Measurements from ENCODE around the gene RAB7B.
"Not testable (repeated sequence)": the region's sequence is repeated elsewhere in the genome, so short reads cannot be mapped to it uniquely, and the experiment has no call there.

The RAB7B gene, protein sequence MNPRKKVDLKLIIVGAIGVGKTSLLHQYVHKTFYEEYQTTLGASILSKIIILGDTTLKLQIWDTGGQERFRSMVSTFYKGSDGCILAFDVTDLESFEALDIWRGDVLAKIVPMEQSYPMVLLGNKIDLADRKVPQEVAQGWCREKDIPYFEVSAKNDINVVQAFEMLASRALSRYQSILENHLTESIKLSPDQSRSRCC

DNA sequence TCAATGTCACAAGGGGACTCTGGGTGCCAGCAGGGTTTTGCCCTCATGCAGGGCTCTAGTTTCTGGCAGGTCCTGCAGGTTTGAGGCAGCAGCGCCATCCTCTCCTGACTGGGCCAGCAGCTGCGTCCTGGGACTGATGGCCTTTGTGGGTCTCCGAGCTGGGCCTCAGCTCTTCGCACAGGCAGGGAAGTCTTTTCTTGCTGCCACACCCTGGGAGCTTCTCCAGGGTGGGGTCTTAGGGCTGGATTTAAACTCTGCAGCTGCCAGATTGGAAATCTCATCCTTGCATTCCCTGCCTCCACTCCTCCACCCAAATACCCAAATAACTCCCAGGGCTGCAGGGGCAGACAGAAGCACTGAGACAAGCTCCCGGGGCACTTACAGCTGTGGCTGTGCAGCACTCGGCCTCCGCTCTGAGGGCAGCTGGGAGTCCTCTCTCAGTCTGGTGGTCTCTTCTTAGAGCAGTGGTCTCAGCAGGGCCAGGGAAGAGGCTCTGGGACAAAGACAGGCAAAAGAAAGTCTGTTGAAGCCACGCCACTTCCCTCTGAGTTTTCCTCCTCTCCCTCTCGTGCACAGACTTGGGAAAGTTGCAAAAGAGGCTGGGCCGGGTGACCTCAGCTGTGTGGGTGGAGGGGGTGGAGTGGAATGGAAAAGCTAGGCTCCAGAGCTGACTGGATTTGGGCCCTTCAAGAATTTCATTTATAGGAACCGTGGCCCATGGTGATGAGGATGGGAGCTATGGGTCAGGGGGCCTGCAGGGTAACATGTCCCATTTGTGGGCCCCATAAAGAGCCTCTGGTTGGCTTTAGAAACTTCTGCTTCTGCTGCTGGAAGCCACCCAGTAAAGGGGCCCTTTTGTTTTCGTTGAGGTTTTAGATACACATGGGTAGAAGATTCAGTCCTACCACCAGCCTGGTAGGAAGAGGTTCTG, at the start of gene RAB7B:
Gene RAB7B, minus strand, starts transcription at position 525 of the 931 bp plus-strand sequence. CDS start 9,260 bp downstream, outside the sequence.
- DNase-seq (ENCODE audit: low read depth in 2 of 2) = no peak

DNA sequence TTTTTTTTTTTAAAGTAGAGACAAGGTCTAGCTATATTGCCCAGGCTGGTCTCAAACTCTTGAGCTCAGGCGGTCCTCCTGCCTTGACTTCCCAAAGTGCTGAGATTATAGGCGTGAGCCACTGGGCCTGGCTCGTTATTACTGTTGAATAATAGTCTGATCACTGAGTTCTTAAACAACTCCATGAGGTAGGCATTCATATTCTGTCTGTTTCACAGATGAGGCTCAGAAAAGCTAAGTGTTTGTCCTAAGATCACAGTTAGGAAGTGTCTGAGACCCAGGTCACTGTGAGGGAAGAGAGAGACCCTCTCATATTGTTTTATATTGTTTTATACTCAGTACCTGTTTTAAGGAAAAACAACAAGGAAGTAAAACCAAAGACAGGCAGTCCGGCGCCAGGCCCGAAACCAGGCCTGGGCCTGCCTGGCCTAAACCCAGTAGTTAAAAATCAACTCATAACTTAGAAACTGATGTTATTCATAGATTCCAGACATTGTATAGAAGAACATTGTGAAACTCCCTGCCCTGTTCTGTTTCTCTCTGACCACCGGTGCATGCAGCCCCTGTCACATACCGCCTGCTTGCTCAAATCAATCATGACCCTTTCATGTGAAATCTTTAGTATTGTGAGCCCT, 49.2 kb upstream of the RAB7B start:
- not testable (repeated sequence) for DNase-seq (ENCODE audit: low read depth in 2 of 2)

DNA sequence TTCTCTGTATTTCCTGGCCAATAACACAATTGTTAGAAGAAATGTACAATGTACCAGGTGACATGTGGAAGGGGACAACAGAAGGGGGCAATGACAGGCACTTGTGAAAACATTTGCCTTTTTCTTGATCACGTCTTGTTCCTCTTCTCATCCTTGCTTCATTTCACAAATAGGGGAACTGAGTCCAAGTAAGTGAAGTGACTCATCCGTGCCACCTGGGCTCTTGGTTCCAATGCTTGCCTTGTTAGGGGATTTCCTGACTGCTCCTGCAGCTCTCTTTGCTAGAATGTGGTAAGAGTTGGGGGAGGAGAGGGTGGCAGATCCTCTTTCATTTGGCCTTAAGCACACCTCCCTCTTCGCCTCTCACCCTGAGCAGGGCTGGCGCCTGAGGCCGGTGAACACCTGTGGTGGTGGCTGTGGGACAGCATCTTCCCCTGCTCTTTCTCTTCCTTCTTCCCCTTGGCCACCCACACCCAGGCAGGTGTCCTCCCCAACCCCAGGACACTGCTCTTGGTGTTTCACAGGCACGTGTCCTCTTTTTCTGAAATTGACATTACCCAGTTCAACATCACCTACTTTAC, 47.5 kb upstream of the RAB7B start:
- peak; percentile 13 to 23 for DNase-seq (ENCODE audit: low read depth in 2 of 2)

DNA sequence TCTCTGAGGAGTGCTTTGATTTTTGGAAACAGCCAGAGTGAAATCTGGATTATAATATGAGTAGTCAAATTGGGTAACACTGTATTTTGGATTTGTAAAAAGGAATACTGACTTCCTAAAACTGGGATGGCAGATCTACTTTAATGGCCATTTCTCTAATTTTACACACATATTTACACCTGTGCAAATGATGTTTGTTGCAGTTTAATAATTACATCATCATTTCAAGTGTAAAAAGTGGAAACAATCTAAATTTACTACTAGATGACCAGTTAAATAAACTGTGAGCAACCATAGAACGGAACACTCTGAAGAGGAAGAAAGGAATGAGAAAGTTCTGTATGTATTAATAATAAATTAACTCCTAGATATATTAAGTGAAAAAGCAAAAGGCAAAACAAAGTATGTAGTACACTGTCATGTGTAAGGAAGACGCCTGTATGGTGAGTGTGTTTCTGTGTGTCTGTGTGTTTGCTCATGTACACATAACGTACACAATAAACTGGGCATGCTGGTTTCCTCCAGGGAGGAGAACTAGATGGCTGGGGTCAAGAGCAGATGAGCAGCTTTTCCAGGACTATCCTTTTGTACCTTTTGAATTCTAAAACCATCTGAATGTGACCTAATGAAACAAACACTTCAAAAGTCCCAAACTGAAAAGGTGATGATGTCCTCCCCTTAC, 46.9 kb upstream of the RAB7B start:
- no peak for DNase-seq (ENCODE audit: low read depth in 2 of 2)

DNA sequence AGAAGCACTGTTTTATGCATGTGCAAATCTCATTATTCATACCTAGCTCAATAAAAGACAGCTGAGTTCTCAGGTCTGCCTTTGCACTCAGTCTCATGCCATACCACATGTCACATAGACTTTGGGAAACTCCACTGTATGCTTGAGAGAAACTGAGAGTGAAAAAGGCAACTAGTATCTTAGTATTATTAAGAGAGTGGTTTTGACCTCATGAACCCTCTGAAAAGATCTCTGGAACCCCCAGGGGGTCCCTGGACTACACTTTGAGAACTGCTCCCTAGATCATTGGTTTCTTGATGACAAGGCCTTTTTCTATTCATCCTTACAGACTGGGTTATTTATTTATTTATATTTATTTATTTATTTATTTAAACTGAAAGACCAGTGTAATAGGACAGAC, 46.1 kb upstream of the RAB7B start:
- no peak for DNase-seq (ENCODE audit: low read depth in 2 of 2)

DNA sequence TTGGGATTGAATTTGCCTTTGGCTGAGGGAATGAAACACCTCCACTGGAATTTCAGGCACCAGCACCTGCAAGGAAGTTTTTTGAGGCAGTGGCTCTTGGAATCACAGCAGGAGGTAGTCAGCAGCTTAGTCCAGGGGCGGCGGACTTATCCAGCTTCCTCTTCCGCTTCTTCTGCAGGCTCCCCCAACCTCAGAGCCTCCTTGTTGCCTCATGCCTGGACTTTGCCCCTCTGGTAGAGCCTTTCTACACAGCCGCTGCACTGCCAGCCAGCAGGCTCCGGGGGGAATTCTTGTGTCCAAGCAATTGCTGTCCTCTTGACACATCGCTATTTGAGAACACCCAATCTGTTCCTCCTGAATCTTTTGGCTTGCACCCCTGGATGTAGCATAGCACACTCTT, 45.4 kb upstream of the RAB7B start:
- no peak for DNase-seq (ENCODE audit: low read depth in 2 of 2)

DNA sequence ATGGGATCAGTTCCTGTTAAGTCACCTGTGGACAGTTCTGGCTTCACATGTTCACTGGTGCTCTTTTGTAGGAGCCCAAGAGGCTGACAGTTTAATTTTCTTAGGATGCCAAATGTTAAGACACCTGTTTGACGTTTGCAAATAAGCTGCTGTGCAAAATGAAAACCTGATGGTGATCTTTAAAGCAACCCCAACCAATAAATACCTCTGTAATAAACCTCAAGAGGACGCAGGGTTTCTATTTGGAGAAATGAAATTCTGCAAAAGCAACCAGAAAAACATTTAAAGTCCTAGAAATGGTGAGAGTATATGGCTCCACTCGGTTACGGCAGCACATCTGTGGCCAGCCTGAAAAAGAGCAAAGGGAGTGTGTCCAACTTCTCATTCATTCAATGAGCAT, 44.1 kb upstream of the RAB7B start:
- no peak for DNase-seq (ENCODE audit: low read depth in 2 of 2)

DNA sequence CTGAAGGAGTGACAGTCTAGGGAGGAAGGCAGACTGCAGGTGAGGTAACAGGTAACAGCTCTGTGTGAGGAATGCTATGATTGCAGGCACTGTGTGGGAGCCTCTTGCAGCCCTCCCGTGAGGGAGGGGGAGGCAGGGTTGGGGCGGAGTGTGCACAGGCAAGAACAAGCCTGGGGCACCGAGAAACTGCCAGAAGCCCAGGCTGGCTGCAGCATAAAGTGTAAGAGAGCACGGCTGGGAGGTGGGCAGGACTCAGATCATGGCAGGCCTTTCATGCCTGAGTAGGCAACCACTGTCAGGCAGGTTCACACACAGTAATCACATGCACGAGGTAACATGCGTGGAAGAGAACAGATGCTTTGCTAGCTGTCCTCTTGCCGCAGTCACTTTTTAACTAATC, 38.4 kb upstream of the RAB7B start:
- no peak for DNase-seq (ENCODE audit: low read depth in 2 of 2)

DNA sequence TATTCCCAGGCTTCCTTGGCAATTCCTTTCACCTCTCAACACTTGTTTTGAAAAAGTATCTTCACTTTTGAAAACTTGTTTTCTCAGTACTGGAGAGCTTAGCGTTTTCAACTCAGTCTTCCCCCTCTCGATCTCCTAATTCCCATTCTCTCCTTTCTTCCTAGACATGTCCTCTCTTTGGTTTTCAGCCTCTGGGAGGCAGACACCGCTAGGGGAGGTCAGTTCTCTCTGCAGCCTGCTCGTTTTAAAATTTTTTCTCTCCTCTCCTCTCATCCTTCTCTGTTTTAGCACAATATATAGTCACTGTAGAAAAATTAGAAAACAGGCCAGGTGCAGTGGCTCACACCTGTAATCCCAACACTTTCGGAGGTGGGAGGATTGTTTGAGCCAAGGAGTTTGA, 37.1 kb upstream of the RAB7B start:
- DNase-seq (ENCODE audit: low read depth in 2 of 2) = no peak

DNA sequence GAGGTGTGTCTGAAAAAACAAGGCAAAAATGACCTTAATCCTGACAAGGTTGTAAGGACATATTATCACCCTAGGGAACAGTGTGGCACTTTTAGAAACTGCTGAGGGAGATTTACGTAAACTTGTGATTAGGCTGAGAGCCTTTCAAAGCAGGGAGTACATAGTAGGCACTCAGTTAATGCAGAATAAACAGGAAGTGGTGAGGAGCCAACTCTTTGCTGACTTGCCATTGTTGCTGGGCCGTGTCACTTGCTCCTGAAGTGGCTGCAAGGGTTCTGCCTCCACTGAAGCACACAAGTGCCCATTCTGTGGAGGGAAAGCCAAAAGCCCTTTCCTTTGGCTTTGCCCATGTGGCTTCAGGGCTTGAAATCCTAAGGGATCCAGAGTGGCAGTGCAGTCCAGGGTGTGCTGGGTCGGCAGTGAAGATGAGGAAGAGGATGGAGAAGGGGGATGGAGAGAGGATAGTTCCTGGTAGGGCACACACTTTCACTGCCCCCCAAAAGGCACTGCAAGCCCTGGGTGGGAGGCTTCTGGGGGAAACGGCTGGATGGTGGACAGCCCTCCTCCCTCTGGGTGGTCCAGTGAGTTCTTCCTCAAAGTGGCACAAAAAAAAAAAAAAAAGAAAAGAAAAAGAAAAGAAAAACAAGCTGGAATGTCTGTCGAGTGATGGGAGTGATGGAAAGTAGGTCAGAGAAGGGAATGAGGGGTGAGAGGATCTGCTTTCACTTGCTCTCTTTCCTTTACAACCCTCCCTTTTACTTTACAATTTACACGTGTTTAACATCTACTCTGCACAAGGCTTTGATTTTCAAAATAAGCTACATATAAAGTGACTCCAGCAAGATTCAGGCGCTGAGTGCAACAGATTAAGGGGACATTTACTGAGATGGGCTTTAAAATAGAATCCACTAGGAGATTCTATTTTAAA, 36.1 kb upstream of the RAB7B start:
- no peak for DNase-seq (ENCODE audit: low read depth in 2 of 2)

DNA sequence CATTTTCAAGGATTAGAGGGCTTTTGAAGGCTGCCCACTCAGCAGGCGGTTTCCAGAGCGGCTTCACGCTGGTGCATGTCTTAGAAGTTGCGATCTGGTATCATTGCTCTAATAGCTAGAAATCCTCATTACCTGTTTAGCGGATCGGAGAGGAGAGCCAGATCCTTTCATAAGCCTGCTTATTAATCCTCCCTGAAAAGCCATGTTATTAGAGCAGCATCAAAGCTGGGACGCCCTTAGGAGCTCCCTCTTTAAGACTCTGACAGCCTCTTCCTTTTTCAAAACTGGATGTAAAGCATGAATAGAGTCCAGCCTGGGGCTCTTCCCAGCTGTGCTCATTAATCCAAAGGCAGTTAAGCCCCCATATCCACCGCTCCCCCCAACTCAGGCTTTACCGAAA, 34.4 kb upstream of the RAB7B start:
- no peak for DNase-seq (ENCODE audit: low read depth in 2 of 2)

DNA sequence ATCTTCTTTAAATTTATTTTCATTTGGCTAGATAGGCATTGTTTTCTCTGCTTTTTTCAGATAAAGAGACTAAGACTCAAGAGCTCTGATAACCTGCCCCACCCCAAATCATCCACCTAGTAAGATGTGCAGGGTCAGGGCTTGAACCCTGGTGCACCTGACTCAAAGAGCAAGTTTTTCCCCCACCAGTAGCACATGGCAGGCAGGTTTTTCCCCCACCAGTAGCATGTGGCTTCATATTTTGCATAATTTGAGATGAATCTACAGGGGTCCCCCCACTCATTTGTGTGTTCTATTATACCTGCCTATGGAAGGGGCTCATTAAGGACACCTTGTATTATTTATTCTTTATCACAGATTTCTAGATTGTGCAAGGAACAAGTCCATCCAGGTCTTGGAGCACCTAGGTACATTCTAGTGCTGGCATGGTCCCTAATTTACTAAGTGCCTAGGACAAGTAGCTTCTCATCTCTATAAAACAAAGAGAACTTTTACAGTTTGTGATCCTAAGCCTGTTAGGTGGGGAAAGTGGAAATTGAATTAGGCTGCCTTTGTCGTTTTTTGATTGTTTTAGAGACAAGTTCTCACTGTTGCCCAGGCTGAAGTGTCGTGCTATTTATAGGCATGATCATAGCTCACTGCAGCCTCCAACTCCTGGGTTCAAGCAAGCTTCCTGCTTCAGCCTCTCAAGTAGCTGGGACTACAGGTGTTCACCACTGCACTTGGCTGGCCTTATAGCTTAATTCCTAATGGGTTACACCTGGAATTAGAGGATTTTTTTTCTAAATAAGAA, 33.7 kb upstream of the RAB7B start:
- no peak for DNase-seq (ENCODE audit: low read depth in 2 of 2)

DNA sequence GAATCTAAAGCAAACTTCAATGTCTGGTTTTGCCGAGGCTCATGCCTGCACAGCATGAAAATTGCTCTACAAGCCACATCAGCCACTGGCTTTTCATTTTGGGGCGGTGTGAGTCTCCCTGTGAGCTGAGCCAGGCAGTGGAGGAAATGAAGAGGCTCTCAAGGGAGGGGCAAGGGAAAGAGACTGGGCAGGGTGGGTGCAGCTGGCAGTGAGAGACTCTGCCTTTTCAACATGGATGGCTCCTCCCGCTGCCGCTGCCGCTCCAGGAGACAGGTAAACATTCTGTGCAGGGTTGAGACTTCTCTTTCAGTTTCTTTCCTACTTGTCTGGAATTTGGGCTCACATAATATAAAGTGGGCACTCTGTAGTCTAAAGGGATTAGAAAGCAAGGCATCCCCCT, 31.8 kb upstream of the RAB7B start:
- no peak for DNase-seq (ENCODE audit: low read depth in 2 of 2)

DNA sequence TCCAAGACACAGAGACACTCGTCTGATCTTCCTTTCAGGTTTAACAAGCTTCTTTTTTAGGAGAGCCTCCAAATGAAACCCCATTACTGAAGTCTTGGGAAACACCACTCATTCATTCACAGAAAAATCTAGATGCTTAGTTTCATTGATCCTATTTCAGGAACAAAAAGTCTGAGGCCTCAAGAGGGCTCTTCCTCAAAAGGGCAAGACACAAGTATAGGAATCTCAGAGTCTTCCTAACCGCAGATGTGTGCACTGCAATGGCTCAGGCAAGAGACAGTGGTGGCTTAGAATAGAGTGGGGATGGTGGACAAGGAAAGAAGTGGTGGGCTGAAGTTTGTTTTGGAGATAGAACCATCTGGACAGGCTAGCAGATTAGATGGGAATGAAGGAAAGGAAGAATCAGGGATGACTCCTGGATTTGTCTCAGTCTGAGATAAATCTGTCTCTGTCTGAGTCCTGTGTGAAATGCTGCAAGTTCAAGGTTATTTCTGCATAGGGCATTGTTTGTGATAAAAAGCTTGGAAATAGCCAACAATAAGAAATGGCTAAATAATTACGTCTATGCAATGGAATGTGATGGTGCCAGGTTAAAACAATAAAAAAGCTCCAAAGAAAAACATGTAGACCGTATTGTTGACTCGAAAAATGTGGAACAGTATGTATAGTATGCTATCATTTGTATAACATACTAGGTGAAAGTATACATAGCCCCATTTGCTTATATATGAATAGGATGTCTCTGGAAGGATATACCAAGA, 29.4 kb upstream of the RAB7B start:
- DNase-seq (ENCODE audit: low read depth in 2 of 2) = no peak

DNA sequence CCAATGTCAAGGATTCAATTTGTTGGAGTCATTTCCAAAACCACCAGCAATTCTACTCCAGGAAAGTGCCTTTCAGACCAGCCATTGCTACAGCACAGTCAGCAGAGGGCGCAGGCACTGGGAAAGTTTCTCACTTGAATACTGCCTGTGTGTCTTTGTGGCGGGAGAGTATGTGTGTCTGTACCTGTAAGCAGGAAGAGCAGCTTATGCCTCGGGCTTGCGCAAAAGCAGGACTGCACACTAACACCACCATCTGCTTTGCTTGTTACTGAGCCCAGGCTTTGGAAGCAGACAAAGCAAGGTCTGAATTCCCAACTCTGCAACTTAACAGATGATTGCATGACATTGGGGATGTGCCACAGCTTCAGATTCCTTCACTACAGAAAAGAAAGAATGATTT, 27.5 kb upstream of the RAB7B start:
- DNase-seq (ENCODE audit: low read depth in 2 of 2) = peak; percentile 40 to 51

DNA sequence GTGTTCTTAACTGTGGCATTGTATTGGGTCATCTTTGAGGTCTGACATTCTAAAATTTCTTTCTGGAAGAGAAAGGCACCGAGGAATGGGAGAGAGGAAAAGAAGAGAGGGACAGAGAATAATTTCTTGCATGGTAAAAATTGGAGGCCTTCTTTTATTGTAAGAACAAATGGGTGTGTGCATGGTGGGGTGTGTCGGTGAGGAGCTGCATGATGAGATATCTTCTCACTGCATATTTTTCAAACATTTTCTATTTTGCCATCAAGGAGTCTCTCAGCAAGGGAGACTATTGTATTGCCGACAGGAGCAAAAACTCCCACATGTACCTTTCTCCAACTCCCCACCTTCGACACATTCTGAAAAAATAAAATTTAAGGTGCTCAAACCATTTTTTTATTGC, 27.0 kb upstream of the RAB7B start:
- DNase-seq (ENCODE audit: low read depth in 2 of 2) = no peak

DNA sequence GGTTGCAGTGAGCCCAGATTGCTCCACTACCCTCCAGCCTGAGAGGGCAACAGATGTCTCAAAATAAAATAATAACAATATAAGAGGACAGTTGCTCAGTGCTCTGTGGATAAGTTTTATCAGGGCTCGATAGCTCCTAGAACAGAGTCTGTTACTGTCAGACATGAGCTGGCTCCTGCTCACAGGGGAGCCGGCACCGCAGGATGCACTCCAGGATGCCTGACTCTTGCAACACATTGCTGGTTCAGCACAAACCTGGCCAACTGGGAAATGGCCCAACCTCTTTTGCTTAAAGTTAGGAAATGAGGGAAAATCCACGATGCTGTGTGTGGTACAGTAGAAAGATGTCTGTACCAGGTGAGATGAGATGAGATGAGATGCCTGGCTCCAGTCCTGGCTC, 26.3 kb upstream of the RAB7B start:
- DNase-seq (ENCODE audit: low read depth in 2 of 2) = no peak

DNA sequence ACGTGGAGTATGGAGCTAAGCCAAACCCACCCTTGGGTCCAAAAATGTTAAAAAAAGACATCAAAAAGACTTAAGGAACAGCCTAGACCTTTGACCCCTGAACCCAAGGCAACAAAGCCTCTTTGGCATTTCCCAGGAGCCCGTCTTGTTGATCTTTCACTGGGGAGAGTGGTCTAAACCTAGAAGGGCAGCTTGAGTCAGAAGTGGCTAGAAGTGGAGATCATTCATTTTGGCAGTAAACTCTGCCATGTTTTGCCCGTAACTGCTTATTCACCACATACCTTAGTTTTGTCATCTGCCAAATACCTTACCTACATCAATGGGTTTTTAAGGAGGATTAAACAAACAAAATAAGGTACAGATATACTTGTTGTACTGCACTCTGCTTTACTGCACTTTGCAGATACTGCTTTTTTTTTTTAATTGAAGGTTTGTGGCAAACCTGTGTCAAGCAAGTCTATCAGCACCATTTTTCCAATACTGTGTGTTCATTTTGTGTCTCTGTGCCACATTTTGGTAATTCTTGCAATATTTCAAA, 22.2 kb upstream of the RAB7B start:
- DNase-seq (ENCODE audit: low read depth in 2 of 2) = no peak

DNA sequence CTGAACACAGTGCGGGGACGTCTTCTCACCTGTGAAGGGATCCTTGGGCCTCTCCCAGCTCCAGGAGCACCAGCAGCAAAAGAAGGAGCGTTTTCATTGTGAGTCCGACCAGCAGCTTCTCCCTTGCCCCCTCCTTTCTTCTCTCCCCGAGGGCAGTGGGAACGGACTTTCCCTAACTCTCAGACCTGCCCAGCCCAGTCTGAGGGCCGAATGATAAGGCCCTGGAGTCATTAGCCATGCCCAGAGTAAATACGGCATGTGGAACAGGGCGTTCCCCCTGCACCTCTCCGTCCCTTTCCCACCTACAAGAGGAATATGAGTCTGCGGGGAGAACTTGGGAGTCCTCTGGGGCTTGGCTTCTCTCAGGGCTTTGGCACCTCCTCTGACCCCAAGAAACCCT, 20.5 kb upstream of the RAB7B start, which contains the start of gene CTSE:
Gene CTSE, minus strand, starts transcription at position 201 of the 400 bp plus-strand sequence. Its CDS starts 104 bp downstream, at position 97.
- DNase-seq (ENCODE audit: low read depth in 2 of 2) = no peak
